NCI-H1694 (cell line): ENCODE results near the gene DLG1.
"Not testable (repeated sequence)": the region's sequence is repeated elsewhere in the genome, so short reads cannot be mapped to it uniquely, and the experiment has no call there.

Experiments used
- DNase-seq: peaks from one replicate; lab custom pipeline; 2025; lab: John Stamatoyannopoulos, UW

DLG1 gene

GRCh38 chr3:197286678-197287077, 11.7 kb downstream of the DLG1 start:
- no peak for DNase-seq

GRCh38 chr3:197285557-197285956, 12.9 kb downstream of the DLG1 start:
- no peak for DNase-seq

GRCh38 chr3:197283045-197283444, 15.4 kb downstream of the DLG1 start:
- no peak for DNase-seq

- DNase-seq, result no peak
Observed at GRCh38 chr3:197281849-197282248, 16.6 kb downstream of the DLG1 start.

GRCh38 chr3:197280156-197280555, 18.3 kb downstream of the DLG1 start:
- no peak for DNase-seq

GRCh38 chr3:197278933-197279332, 19.5 kb downstream of the DLG1 start:
- DNase-seq, result no peak

GRCh38 chr3:197276808-197277207, 21.6 kb downstream of the DLG1 start:
- not testable (repeated sequence) for DNase-seq

GRCh38 chr3:197270558-197271317, 27.7 kb downstream of the DLG1 start:
- no peak for DNase-seq

- no peak for DNase-seq
Observed at GRCh38 chr3:197269024-197269423, 29.4 kb downstream of the DLG1 start.

GRCh38 chr3:197268294-197268693, 30.1 kb downstream of the DLG1 start:
- no peak for DNase-seq

- DNase-seq, result no peak
Observed at GRCh38 chr3:197266331-197266730, 32.1 kb downstream of the DLG1 start.

GRCh38 chr3:197262709-197263108, 35.7 kb downstream of the DLG1 start:
- DNase-seq, result no peak

GRCh38 chr3:197261164-197261509, 37.3 kb downstream of the DLG1 start:
- DNase-seq, result no peak

- no peak for DNase-seq
Observed at GRCh38 chr3:197260491-197261163, 37.8 kb downstream of the DLG1 start.

- no peak for DNase-seq
Observed at GRCh38 chr3:197259096-197259495, 39.3 kb downstream of the DLG1 start.

- DNase-seq, result no peak
Observed at GRCh38 chr3:197258168-197258755, 40.1 kb downstream of the DLG1 start.

- no peak for DNase-seq
Observed at GRCh38 chr3:197257711-197258110, 40.7 kb downstream of the DLG1 start.

GRCh38 chr3:197256836-197257444, 41.5 kb downstream of the DLG1 start:
- DNase-seq, result peak; percentile 72

GRCh38 chr3:197256104-197256503, 42.3 kb downstream of the DLG1 start:
- DNase-seq, result no peak

- no peak for DNase-seq
Observed at GRCh38 chr3:197253238-197253947, 45.0 kb downstream of the DLG1 start.

- DNase-seq, result no peak
Observed at GRCh38 chr3:197249542-197249941, 48.9 kb downstream of the DLG1 start.

GRCh38 chr3:197248341-197248740, 50.1 kb downstream of the DLG1 start:
- no peak for DNase-seq
